Renal cortical epithelial cell (primary cell): ENCODE data around the gene DMRTC2. TPM values are rescaled to one million over a fixed set of nuclear protein-coding genes. Genes with fewer than 3 reads are reported as not detected.
"Not testable (repeated sequence)": the region's sequence is repeated elsewhere in the genome, so short reads cannot be mapped to it uniquely, and the experiment has no call there.

Experiments used
- DNase-seq: peaks from one replicate; pipeline ENCODE4 v3.0.0-alpha.2; 2011; ENCODE audit warnings: low read depth
- total RNA-seq: library from RNA; depleted of rRNA; stranded (reverse); fragments of >200 nt; gene quantifications from 2 replicates; pipeline ENCODE4 v1.2.3, GENCODE V29; 2014

Gene DMRTC2
- total RNA-seq, 1 donor from 2014 or later = not detected

GRCh38 chr19:41871573-41872383 lies 26.9 kb downstream of the DMRTC2 start:
- DNase-seq = no peak

- DNase-seq = no peak
These were observed 27.5 kb downstream of the DMRTC2 start for GRCh38 chr19:41872384-41872774.

- DNase-seq = peak; percentile 56
These were observed 28.2 kb downstream of the DMRTC2 start for GRCh38 chr19:41872775-41873647.

- not testable (repeated sequence) for DNase-seq
These were observed 31.1 kb downstream of the DMRTC2 start for GRCh38 chr19:41875973-41876372.

GRCh38 chr19:41876847-41877832 lies 32.3 kb downstream of the DMRTC2 start, which contains the start of gene CD79A:
CD79A (plus strand) TSS chr19:41877279; CDS start chr19:41877305, 26 bp downstream.
- DNase-seq = no peak

- DNase-seq = no peak
These were observed 33.4 kb downstream of the DMRTC2 start for GRCh38 chr19:41877916-41878905.

GRCh38 chr19:41879080-41879479 lies 34.2 kb downstream of the DMRTC2 start:
- DNase-seq = no peak

GRCh38 chr19:41879670-41880328 lies 35.0 kb downstream of the DMRTC2 start:
- no peak for DNase-seq

GRCh38 chr19:41880329-41880708 lies 35.5 kb downstream of the DMRTC2 start:
- DNase-seq = no peak

- no peak for DNase-seq
These were observed 38.0 kb downstream of the DMRTC2 start, which contains the start of gene ARHGEF1 for GRCh38 chr19:41882568-41883462. ARHGEF1 (plus strand) TSS chr19:41883184; CDS start chr19:41888083, 4,899 bp downstream.

GRCh38 chr19:41883463-41883820 lies 38.6 kb downstream of the DMRTC2 start:
- DNase-seq = no peak

GRCh38 chr19:41883821-41884733 lies 39.2 kb downstream of the DMRTC2 start:
- DNase-seq = peak; percentile 82

- DNase-seq = no peak
These were observed 42.2 kb downstream of the DMRTC2 start for GRCh38 chr19:41886761-41887710.

- peak; percentile 82 for DNase-seq
These were observed 43.0 kb downstream of the DMRTC2 start for GRCh38 chr19:41887711-41888382.

GRCh38 chr19:41888926-41889325 lies 44.1 kb downstream of the DMRTC2 start:
- no peak for DNase-seq

GRCh38 chr19:41889896-41890295 lies 45.1 kb downstream of the DMRTC2 start:
- DNase-seq = no peak
